H1 (cell line): ENCODE data around the gene DRD2. TPM values are rescaled to one million over a fixed set of nuclear protein-coding genes. Genes with fewer than 3 reads are reported as not detected.
"Not testable (repeated sequence)": the region's sequence is repeated elsewhere in the genome, so short reads cannot be mapped to it uniquely, and the experiment has no call there.

Experiments
- CTCF ChIA-PET: fragments of 300-600 bp; sonication (Branson Sonifier 250); formaldehyde crosslinking; loops from one replicate; lab custom pipeline; 2021; ENCODE audit not compliant: partially characterized antibody; lab: Charles Lee
- POLR2A ChIA-PET: fragments of 300-600 bp; sonication (Branson Sonifier 250); formaldehyde crosslinking; loops from one replicate; lab custom pipeline; 2021; ENCODE audit warnings: inconsistent platforms; ENCODE audit not compliant: partially characterized antibody; lab: Charles Lee
- DNase-seq, 2 experiments: peaks; one replicate each; pipeline versions ENCODE4 v3.0.0 to v3.0.0-alpha.2; 2010 to 2022; ENCODE audit warnings: low spot score in 2 of 2, low read depth in 1 of 2, mixed read lengths in 1 of 2
- FAIRE-seq: peaks from 2 replicates; lab custom pipeline; 2011; peaks lifted over from hg19 to GRCh38; lab: Jason Lieb, UNC
- H2AFZ ChIP-seq: 2 replicates; pipeline ENCODE4 v1.8.1; 2012; ENCODE audit warnings: low read length, inconsistent platforms
- H2AK5ac ChIP-seq: 2 replicates; pipeline ENCODE4 v1.6.1; 2013; ENCODE audit warnings: low read depth, low read length
- H2BK120ac ChIP-seq: replicated peaks from 2 replicates; pipeline ENCODE3; 2013; ENCODE audit warnings: low read depth, low read length, inconsistent platforms
- H2BK12ac ChIP-seq: 2 replicates; pipeline ENCODE4 v1.6.1; 2013; ENCODE audit warnings: low read depth, low read length
- H2BK15ac ChIP-seq: 2 replicates; pipeline ENCODE4 v1.6.1; 2013; ENCODE audit warnings: low read length
- H2BK20ac ChIP-seq: 2 replicates; pipeline ENCODE4 v1.6.1; 2013; ENCODE audit warnings: low read length
- H2BK5ac ChIP-seq: 2 replicates; pipeline ENCODE4 v1.6.1; 2013; ENCODE audit warnings: low read depth, low read length
- H3K14ac ChIP-seq: 2 replicates; pipeline ENCODE4 v1.6.1; 2013; ENCODE audit warnings: inconsistent platforms; ENCODE audit not compliant: insufficient read length
- H3K18ac ChIP-seq: 2 replicates; pipeline ENCODE4 v1.6.1; 2013; ENCODE audit warnings: low read length; ENCODE audit errors: extremely low read depth
- H3K23ac ChIP-seq: 2 replicates; pipeline ENCODE4 v1.6.1; 2013; ENCODE audit warnings: inconsistent platforms; ENCODE audit not compliant: insufficient read length
- H3K23me2 ChIP-seq: 2 replicates; pipeline ENCODE4 v1.6.1; 2013; ENCODE audit warnings: low read depth, low read length
- H3K27ac ChIP-seq: 2 replicates; pipeline ENCODE4 v1.6.1; 2011; ENCODE audit warnings: low read depth, low read length, inconsistent platforms
- H3K27me3 ChIP-seq, 4 experiments: replicated peaks in 1 of 4; 1 replicate in 1 of 4; 2 replicates in 3 of 4; pipeline versions ENCODE4 v1.6.1 to v1.8.1; 2011 to 2013; ENCODE audit warnings: low read length in 3 of 4, mild to moderate bottlenecking in 3 of 4, inconsistent platforms in 2 of 4, mixed read lengths in 2 of 4, moderate library complexity in 1 of 4; ENCODE audit not compliant: control insufficient read depth in 3 of 4, insufficient read depth in 3 of 4; ENCODE audit errors: extremely low read depth in 1 of 4
- H3K36me3 ChIP-seq, 4 experiments: 2 replicates each; pipeline versions ENCODE4 v1.6.1 to v1.8.1; 2011 to 2013; ENCODE audit warnings: mild to moderate bottlenecking in 4 of 4, low read length in 3 of 4, moderate library complexity in 2 of 4, control low read depth in 1 of 4, inconsistent platforms in 1 of 4; ENCODE audit not compliant: insufficient read depth in 4 of 4, control insufficient read depth in 2 of 4
- H3K4ac ChIP-seq: replicated peaks from 2 replicates; pipeline ENCODE3; 2013; ENCODE audit warnings: low read length, low read depth, mixed read lengths, inconsistent platforms; ENCODE audit not compliant: insufficient read length
- H3K4me1 ChIP-seq, 4 experiments: replicated peaks in 1 of 4; 1 replicate in 1 of 4; 2 replicates in 3 of 4; pipeline versions ENCODE4 v1.6.1 to v1.8.1; 2011 to 2013; ENCODE audit warnings: low read length in 3 of 4, inconsistent platforms in 2 of 4, mixed read lengths in 1 of 4; ENCODE audit not compliant: insufficient read depth in 4 of 4, control insufficient read depth in 3 of 4
- H3K4me2 ChIP-seq, 2 experiments: 2 replicates each; pipeline versions ENCODE4 v1.6.1 to v1.8.1; 2011 to 2013; ENCODE audit warnings: low read depth in 2 of 2, low read length in 2 of 2, control low read depth in 1 of 2, inconsistent platforms in 1 of 2, mild to moderate bottlenecking in 1 of 2; ENCODE audit not compliant: insufficient read depth in 1 of 2
- H3K4me3 ChIP-seq, 4 experiments: fragments of 200-600, 300-600 bp in 1 of 4; sonication (generic), shearing (Covaris generic), sonication (Bioruptor Twin) in 1 of 4; 2 replicates each; pipeline versions ENCODE4 v1.5.1 to v1.8.1; 2011 to 2016; ENCODE audit warnings: low read length in 4 of 4, low read depth in 3 of 4, control low read depth in 2 of 4, inconsistent platforms in 2 of 4, mild to moderate bottlenecking in 2 of 4, mixed read lengths in 1 of 4, moderate library complexity in 1 of 4; ENCODE audit not compliant: insufficient read depth in 2 of 4; ENCODE audit errors: extremely low read depth in 1 of 4
- H3K56ac ChIP-seq: replicated peaks from 2 replicates; pipeline ENCODE3; 2013; ENCODE audit warnings: low read depth, mild to moderate bottlenecking, mixed read lengths, low read length, inconsistent platforms; ENCODE audit not compliant: insufficient read length
- H3K79me1 ChIP-seq: 2 replicates; pipeline ENCODE4 v1.6.1; 2013; ENCODE audit warnings: low read depth, low read length, control low read depth
- H3K79me2 ChIP-seq, 2 experiments: 2 replicates each; pipeline versions ENCODE4 v1.6.1 to v1.8.1; 2012 to 2013; ENCODE audit warnings: low read length in 2 of 2, mild to moderate bottlenecking in 2 of 2, inconsistent platforms in 1 of 2; ENCODE audit not compliant: insufficient read depth in 2 of 2, control insufficient read depth in 1 of 2
- H3K9ac ChIP-seq, 4 experiments: replicated peaks in 1 of 4; 1 replicate in 1 of 4; 2 replicates in 3 of 4; pipeline versions ENCODE4 v1.6.1 to v1.8.1; 2011 to 2013; ENCODE audit warnings: low read depth in 3 of 4, low read length in 3 of 4, control low read depth in 2 of 4, mild to moderate bottlenecking in 2 of 4, moderate library complexity in 2 of 4, inconsistent platforms in 1 of 4; ENCODE audit errors: extremely low read depth in 1 of 4
- H3K9me3 ChIP-seq, 2 experiments: 2 replicates each; pipeline versions ENCODE4 v1.6.1 to v1.8.1; 2012 to 2013; ENCODE audit warnings: mild to moderate bottlenecking in 2 of 2, moderate library complexity in 2 of 2, control low read depth in 1 of 2, inconsistent platforms in 1 of 2, low read depth in 1 of 2, low read length in 1 of 2, mixed read lengths in 1 of 2; ENCODE audit not compliant: insufficient read depth in 2 of 2
- H4K20me1 ChIP-seq, 2 experiments: replicated peaks in 1 of 2; 2 replicates each; pipeline versions ENCODE3 to v1.8.1; 2011 to 2013; ENCODE audit warnings: inconsistent platforms in 2 of 2, low read length in 2 of 2, mild to moderate bottlenecking in 1 of 2; ENCODE audit not compliant: insufficient read depth in 2 of 2, control insufficient read depth in 1 of 2
- H4K5ac ChIP-seq: 2 replicates; pipeline ENCODE4 v1.6.1; 2013; ENCODE audit warnings: low read length, low read depth, mixed read lengths, inconsistent platforms; ENCODE audit not compliant: insufficient read length
- H4K8ac ChIP-seq: 2 replicates; pipeline ENCODE4 v1.8.0; 2013; ENCODE audit warnings: mild to moderate bottlenecking, moderate library complexity, low read length, inconsistent platforms; ENCODE audit not compliant: insufficient read depth; ENCODE audit errors: extremely low read depth
- H4K91ac ChIP-seq: replicated peaks from 2 replicates; pipeline ENCODE3; 2013; ENCODE audit warnings: low read length, mixed read lengths, inconsistent platforms; ENCODE audit not compliant: insufficient read length
- WGBS, 2 experiments: shearing (Covaris generic) in 1 of 2; methylation state at CpG; one replicate each; pipeline versions ENCODE4 v1.1.6 to v1.1.7; 2013 to 2015; ENCODE audit warnings: low lambda C conversion rate in 2 of 2, mixed read lengths in 2 of 2, inconsistent platforms in 1 of 2, low coverage in 1 of 2, missing lambda C conversion rate in 1 of 2; ENCODE audit not compliant: insufficient replicate concordance in 2 of 2, insufficient coverage in 1 of 2, insufficient read length in 1 of 2; ENCODE audit errors: extremely low coverage in 1 of 2, missing lambda C conversion rate in 1 of 2; 5-methylcytosine and 5-hydroxymethylcytosine counted together
- polyA plus RNA-seq, 7 experiments: library from polyadenylated mRNA; depleted of rRNA in 3 of 7; stranded (reverse) in 5 of 7; unstranded in 2 of 7; fragments of >200 nt in 5 of 7; fragments of 200-250 nt in 2 of 7; gene quantifications; 1 replicate in 5 of 7; 2 replicates in 1 of 7; 4 replicates in 1 of 7; pipeline versions ENCODE4 v1.2.1 to v1.2.3, GENCODE V29; 2011 to 2013; ENCODE audit warnings: missing spikeins in 2 of 7, mixed read lengths in 2 of 7
- total RNA-seq: library from RNA; stranded (reverse); fragmentation: NEBNext Ultra II Directional; extraction: Animal tissue kit (Norgen Biotek cat#: 25700); gene quantifications from 2 replicates; pipeline ENCODE4 v1.2.1, GENCODE V29; 2021

Gene DRD2
- total and polyA plus RNA-seq, 2 of the 8 experiments (the other 6 are each of a cell fraction or from before 2014, with no cell fraction given): 0.26 to 0.41 TPM

- H3K18ac ChIP-seq, H3K4ac ChIP-seq, H3K14ac ChIP-seq, CTCF ChIA-PET, H3K79me1 ChIP-seq, H2AFZ ChIP-seq, POLR2A ChIA-PET, H3K23me2 ChIP-seq, H4K8ac ChIP-seq, H3K4me2 ChIP-seq, H4K91ac ChIP-seq, H4K20me1 ChIP-seq, H3K9me3 ChIP-seq, H2BK15ac ChIP-seq, H2BK120ac ChIP-seq, H2AK5ac ChIP-seq, H3K27me3 ChIP-seq, H3K36me3 ChIP-seq, H2BK12ac ChIP-seq, DNase-seq, H3K23ac ChIP-seq, H4K5ac ChIP-seq, H3K79me2 ChIP-seq, H2BK20ac ChIP-seq, H3K4me1 ChIP-seq, H3K4me3 ChIP-seq, H3K56ac ChIP-seq, H3K9ac ChIP-seq, H2BK5ac ChIP-seq, H3K27ac ChIP-seq, FAIRE-seq: not testable (repeated sequence)
- WGBS, 2 experiments: 90% methylated on average over 13 of the region's 24 CpGs; no CpG with 5 or more reads in 1 of the 2 experiments
Observed at GRCh38 chr11:113523906-113524305, 48.7 kb upstream of the DRD2 start.
